ENCODE data around the gene TAPT1. TPM values are rescaled to one million over a fixed set of nuclear protein-coding genes. Genes with fewer than 3 reads are reported as not detected.

The TAPT1 gene
- polyA plus RNA-seq, 1 donor from 2014 or later = 34.2 TPM

- Histone ChIP-seq H3K4me2 (ENCODE audit: low read length) (no peak overlapping the region), H3K27ac (ENCODE audit: low read length) (no peak overlapping the region), H4K20me1 (ENCODE audit: insufficient read depth) (no peaks in the 10 kb centered on the region), H3K4me3 (ENCODE audit: low read length) (no peak overlapping the region), H2AFZ (ENCODE audit: low read depth, low read length) (no peak overlapping the region), H3K27me3 (ENCODE audit: insufficient read depth, low read depth, low read length) (no peaks in the 10 kb centered on the region), H3K9me2 (ENCODE audit: insufficient read depth, low read length) (no peaks in the 10 kb centered on the region), H3K36me3 (ENCODE audit: insufficient read depth, low read length) (no peaks in the 10 kb centered on the region), H3K9ac (ENCODE audit: low read length) (no peak overlapping the region), H3K79me2 (replicated peaks; ENCODE audit: insufficient read depth, low read length) (peaks cover 27% of the 10 kb centered on the region), H3F3A (ENCODE audit: insufficient read depth, low read length, poor library complexity, severe bottlenecking) (no peaks in the 10 kb centered on the region), H3K9me3 (ENCODE audit: low read length) (no peaks in the 10 kb centered on the region)
- TF ChIP-seq RAD21 (conservative IDR thresholded peaks at IDR 0.05) = no peak
- TF ChIP-seq CTCF (IDR thresholded peaks at IDR 0.05; ENCODE audit: poor library complexity, severe bottlenecking) = no peak
- no peak for TF ChIP-seq EP300 (conservative IDR thresholded peaks at IDR 0.05; ENCODE audit: poor library complexity, severe bottlenecking)
Observed at GRCh38 chr4:16218950-16219349, 7.3 kb downstream of the TAPT1 start.

- Histone ChIP-seq H2AFZ (ENCODE audit: low read depth, low read length) (no peak overlapping the region), H3K4me3 (ENCODE audit: low read length) (no peak overlapping the region), H3K9ac (ENCODE audit: low read length) (no peak overlapping the region), H3K36me3 (ENCODE audit: insufficient read depth, low read length) (no peaks in the 10 kb centered on the region), H4K20me1 (ENCODE audit: insufficient read depth) (no peaks in the 10 kb centered on the region), H3K9me3 (ENCODE audit: low read length) (no peaks in the 10 kb centered on the region), H3K79me2 (replicated peaks; ENCODE audit: insufficient read depth, low read length) (peaks cover 21% of the 10 kb centered on the region), H3K4me2 (ENCODE audit: low read length) (no peak overlapping the region), H3F3A (ENCODE audit: insufficient read depth, low read length, poor library complexity, severe bottlenecking) (no peaks in the 10 kb centered on the region), H3K27me3 (ENCODE audit: insufficient read depth, low read depth, low read length) (no peaks in the 10 kb centered on the region), H3K27ac (ENCODE audit: low read length) (no peak overlapping the region), H3K9me2 (ENCODE audit: insufficient read depth, low read length) (no peaks in the 10 kb centered on the region)
- TF ChIP-seq RAD21 (conservative IDR thresholded peaks at IDR 0.05) = no peak
- no peak for TF ChIP-seq POLR2AphosphoS5 (IDR thresholded peaks at IDR 0.05)
- no peak for TF ChIP-seq EP300 (conservative IDR thresholded peaks at IDR 0.05; ENCODE audit: poor library complexity, severe bottlenecking)
- no peak for TF ChIP-seq TAF1 (IDR thresholded peaks at IDR 0.05; ENCODE audit: low read depth)
- no peak for TF ChIP-seq EZH2 (IDR thresholded peaks at IDR 0.05; ENCODE audit: borderline replicate concordance, insufficient read depth, low read length, poor library complexity, severe bottlenecking)
- no peak for TF ChIP-seq REST (IDR thresholded peaks at IDR 0.05; ENCODE audit: borderline replicate concordance)
- TF ChIP-seq SMC3 (conservative IDR thresholded peaks at IDR 0.05; ENCODE audit: poor library complexity) = no peak
- no peak for TF ChIP-seq MXI1 (conservative IDR thresholded peaks at IDR 0.05; ENCODE audit: poor library complexity, severe bottlenecking)
- no peak for TF ChIP-seq CTCF (IDR thresholded peaks at IDR 0.05; ENCODE audit: poor library complexity, severe bottlenecking)
Observed at GRCh38 chr4:16217300-16218051, 8.8 kb downstream of the TAPT1 start.
